GM12878 (cell line): ENCODE measurements around the gene FILIP1L.

Source experiments
- BCL11A ChIP-seq: IDR thresholded peaks from 2 replicates; pipeline ENCODE4 v1.6.1; 2011; ENCODE audit warnings: low read depth, low read length
- BMI1 ChIP-seq: fragments of 450-650 bp; IDR thresholded peaks from 2 replicates; pipeline ENCODE4 v1.6.1; 2016; ENCODE audit warnings: mild to moderate bottlenecking, moderate library complexity, borderline replicate concordance
- EZH2 ChIP-seq: IDR thresholded peaks from 2 replicates; pipeline ENCODE4 v1.6.1; 2012; ENCODE audit warnings: low read depth, mild to moderate bottlenecking, control low read depth, inconsistent platforms, low read length, borderline replicate concordance; ENCODE audit not compliant: control insufficient read depth
- HCFC1 ChIP-seq: fragments of 150-350 bp; IDR thresholded peaks from 2 replicates; pipeline ENCODE4 v1.6.1; 2014; ENCODE audit warnings: low read length
- MTA2 ChIP-seq: fragments of 450-650 bp; IDR thresholded peaks from 2 replicates; pipeline ENCODE4 v1.6.1; 2016; ENCODE audit warnings: low read depth, mild to moderate bottlenecking, moderate library complexity
- POLR2A ChIP-seq: IDR thresholded peaks from 2 replicates; pipeline ENCODE4 v1.6.1; 2011; ENCODE audit warnings: low read depth, mild to moderate bottlenecking, low read length
- SMARCA5 ChIP-seq: fragments of 450-650 bp; IDR thresholded peaks from 2 replicates; pipeline ENCODE4 v1.6.1; 2017; ENCODE audit warnings: mild to moderate bottlenecking
- SRF ChIP-seq, 2 experiments: IDR thresholded peaks; 2 replicates each; pipeline ENCODE4 v1.6.1; 2011; ENCODE audit warnings: low read depth in 2 of 2, low read length in 2 of 2, mild to moderate bottlenecking in 1 of 2, moderate library complexity in 1 of 2
- TF ChIP-seq, protein P1 (sequence below), 3 experiments: IDR thresholded peaks in 2 of 3; conservative IDR thresholded peaks in 1 of 3; 2 replicates each; pipeline ENCODE4 v1.5.1; 2011; ENCODE audit warnings: low read depth in 3 of 3, low read length in 3 of 3, mild to moderate bottlenecking in 3 of 3, control low read depth in 2 of 3, moderate library complexity in 2 of 3, inconsistent platforms in 1 of 3, mixed read lengths in 1 of 3; ENCODE audit not compliant: control insufficient read depth in 2 of 3, insufficient read depth in 1 of 3; ENCODE audit errors: extremely low read depth in 1 of 3
- TF ChIP-seq, protein P2 (sequence below): fragments of 450-650 bp; formaldehyde crosslinking; IDR thresholded peaks from 2 replicates; pipeline ENCODE4 v1.5.0; 2022; ENCODE audit warnings: mild to moderate bottlenecking, missing genetic modification characterization

DNA sequence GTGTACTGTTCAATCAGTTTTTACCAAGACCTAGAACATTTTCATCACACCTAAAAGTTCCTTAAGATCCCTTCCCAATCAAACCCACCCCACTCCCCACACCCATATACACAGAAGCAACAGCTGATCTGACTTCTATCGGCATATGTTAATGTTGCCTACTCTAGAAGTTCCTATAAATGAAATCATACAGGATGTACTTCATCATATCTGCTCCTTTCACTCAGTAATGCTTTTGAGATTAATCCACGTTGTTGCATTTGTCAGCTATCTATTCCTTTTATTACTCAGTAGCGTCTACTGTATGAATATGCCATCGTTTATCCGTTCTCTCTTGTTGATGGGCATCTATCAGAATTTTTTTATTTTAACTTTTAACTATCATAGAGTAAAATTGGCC, 14.3 kb upstream of the FILIP1L start:
- TF ChIP-seq BMI1 = no peak
- TF ChIP-seq SMARCA5 = no peak
- no peak for TF ChIP-seq SRF (IDR thresholded peaks at IDR 0.05; ENCODE audit: low read depth in 2 of 2, low read length in 2 of 2)
- TF ChIP-seq MTA2 = no peak
- TF ChIP-seq BCL11A = no peak
- no peak for TF ChIP-seq POLR2A
- TF ChIP-seq, protein P1, sequence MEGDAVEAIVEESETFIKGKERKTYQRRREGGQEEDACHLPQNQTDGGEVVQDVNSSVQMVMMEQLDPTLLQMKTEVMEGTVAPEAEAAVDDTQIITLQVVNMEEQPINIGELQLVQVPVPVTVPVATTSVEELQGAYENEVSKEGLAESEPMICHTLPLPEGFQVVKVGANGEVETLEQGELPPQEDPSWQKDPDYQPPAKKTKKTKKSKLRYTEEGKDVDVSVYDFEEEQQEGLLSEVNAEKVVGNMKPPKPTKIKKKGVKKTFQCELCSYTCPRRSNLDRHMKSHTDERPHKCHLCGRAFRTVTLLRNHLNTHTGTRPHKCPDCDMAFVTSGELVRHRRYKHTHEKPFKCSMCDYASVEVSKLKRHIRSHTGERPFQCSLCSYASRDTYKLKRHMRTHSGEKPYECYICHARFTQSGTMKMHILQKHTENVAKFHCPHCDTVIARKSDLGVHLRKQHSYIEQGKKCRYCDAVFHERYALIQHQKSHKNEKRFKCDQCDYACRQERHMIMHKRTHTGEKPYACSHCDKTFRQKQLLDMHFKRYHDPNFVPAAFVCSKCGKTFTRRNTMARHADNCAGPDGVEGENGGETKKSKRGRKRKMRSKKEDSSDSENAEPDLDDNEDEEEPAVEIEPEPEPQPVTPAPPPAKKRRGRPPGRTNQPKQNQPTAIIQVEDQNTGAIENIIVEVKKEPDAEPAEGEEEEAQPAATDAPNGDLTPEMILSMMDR (IDR thresholded peaks at IDR 0.05 in 2 of 3, conservative IDR thresholded peaks at IDR 0.05 in 1 of 3; ENCODE audit: control insufficient read depth in 2 of 3, extremely low read depth in 1 of 3, insufficient read depth in 1 of 3, low read depth in 3 of 3, low read length in 3 of 3) = no peak
- no peak for TF ChIP-seq EZH2
- TF ChIP-seq, protein P2, sequence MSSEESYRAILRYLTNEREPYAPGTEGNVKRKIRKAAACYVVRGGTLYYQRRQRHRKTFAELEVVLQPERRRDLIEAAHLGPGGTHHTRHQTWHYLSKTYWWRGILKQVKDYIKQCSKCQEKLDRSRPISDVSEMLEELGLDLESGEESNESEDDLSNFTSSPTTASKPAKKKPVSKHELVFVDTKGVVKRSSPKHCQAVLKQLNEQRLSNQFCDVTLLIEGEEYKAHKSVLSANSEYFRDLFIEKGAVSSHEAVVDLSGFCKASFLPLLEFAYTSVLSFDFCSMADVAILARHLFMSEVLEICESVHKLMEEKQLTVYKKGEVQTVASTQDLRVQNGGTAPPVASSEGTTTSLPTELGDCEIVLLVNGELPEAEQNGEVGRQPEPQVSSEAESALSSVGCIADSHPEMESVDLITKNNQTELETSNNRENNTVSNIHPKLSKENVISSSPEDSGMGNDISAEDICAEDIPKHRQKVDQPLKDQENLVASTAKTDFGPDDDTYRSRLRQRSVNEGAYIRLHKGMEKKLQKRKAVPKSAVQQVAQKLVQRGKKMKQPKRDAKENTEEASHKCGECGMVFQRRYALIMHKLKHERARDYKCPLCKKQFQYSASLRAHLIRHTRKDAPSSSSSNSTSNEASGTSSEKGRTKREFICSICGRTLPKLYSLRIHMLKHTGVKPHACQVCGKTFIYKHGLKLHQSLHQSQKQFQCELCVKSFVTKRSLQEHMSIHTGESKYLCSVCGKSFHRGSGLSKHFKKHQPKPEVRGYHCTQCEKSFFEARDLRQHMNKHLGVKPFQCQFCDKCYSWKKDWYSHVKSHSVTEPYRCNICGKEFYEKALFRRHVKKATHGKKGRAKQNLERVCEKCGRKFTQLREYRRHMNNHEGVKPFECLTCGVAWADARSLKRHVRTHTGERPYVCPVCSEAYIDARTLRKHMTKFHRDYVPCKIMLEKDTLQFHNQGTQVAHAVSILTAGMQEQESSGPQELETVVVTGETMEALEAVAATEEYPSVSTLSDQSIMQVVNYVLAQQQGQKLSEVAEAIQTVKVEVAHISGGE (CRISPR knock-in tag) = no peak
- no peak for TF ChIP-seq HCFC1
